ENCODE data around the gene POLR2H. TPM values are rescaled to one million over a fixed set of nuclear protein-coding genes. Genes with fewer than 3 reads are reported as not detected.
A peak's percentile ranks its signal among the peaks of the same experiment; 100 is the strongest.

Gene POLR2H
- total RNA-seq, 2 experiments from 2014 or later, result 130 to 143 TPM

DNA sequence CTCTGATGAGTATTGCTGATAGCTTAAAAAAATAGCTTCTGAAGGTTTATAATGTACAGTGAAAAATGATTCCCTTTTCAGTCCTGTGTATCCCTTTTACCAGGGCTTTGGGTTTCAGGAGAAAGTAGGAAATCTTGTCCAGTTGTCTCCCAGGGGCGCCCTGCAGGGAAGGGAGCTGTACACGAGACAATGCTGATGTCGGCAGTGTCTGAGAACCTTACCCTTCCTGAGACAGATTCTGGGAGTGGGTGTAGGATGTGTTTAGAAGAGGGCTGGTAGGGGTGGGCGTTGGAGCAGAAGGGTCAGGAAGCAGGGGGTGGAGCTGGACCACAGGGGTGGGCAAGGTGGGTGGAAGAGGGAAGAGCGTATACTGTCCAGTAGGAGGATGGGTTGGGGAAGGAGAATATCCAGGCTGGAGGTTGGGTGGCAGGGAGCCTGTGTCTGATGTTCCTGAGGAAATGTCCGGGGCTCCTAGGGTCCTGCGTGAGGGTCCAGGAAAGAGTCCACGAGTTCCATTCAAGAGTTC is 10.8 kb downstream of the POLR2H start:
- CTCF ChIA-PET, result interaction anchor here (0.6 to 6.3 kb wide), 38 partner anchors 8 to 488 kb away, joined by 3 to 128 read pairs (median 5); partner anchors contain the start of genes CHRD, EPHB3 and PARL
- intact Hi-C loops (cut with DNase I, micrococcal nuclease), result loop anchor here in 1 of 2 experiments (5.0 kb wide), 1 partner anchor 95 kb away; no protein-coding TSS in a partner anchor

GRCh38 chr3:184372911-184373310 is 11.4 kb downstream of the POLR2H start:
- Mint-ChIP-seq H3K27me3 (peaks cover 11% of the 10 kb centered on the region), H3K4me1 (peaks cover 8% of the 10 kb centered on the region)

More for the DNA sequence above, 10.8 kb downstream of the POLR2H start:
- no peak for DNase-seq
- Mint-ChIP-seq H3K4me3 (no peak overlapping the region), H3K36me3 (ENCODE audit: low read depth) (peaks cover 18% of the 10 kb centered on the region), H3K27ac (no peak overlapping the region), H3K27me3 (peaks cover 5% of the 10 kb centered on the region), H3K4me1 (peaks cover 11% of the 10 kb centered on the region), H3K9me3 (ENCODE audit: low read depth) (no peaks in the 10 kb centered on the region)
- ATAC-seq, result no peak
- POLR2A ChIA-PET, result no interaction called here

DNA sequence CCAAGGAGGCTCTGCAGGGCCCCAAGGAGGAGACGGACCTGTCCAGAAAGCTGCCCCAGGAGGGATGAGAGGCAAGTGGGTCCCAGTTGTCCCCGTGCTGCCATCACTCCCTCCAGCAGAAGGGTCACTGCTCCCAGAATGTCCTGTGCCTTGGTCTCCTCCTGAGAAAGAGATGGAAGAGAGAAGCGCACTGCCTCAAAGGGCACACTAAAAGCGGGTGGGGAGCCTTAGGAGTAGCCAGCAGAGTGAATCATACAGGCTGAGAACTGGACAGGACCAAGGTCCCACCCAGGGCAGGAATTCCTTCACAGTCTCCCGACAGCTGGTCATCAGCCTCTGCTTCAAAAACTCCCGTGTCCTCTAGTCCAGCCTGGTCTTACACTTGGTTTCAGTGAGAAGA is 11.9 kb downstream of the POLR2H start:
- POLR2A ChIA-PET, result no interaction called here
- Mint-ChIP-seq H3K27me3 (peaks cover 15% of the 10 kb centered on the region), H3K9me3 (ENCODE audit: low read depth) (no peaks in the 10 kb centered on the region), H3K4me3 (no peak overlapping the region), H3K27ac (no peak overlapping the region), H3K36me3 (ENCODE audit: low read depth) (peaks cover 11% of the 10 kb centered on the region), H3K4me1 (peaks cover 5% of the 10 kb centered on the region)
- intact Hi-C loops (cut with DNase I, micrococcal nuclease), result loop anchor here in 1 of 2 experiments (5.0 kb wide), 1 partner anchor 94 kb away; no protein-coding TSS in a partner anchor
- ATAC-seq (no peak), DNase-seq (no peak)
- CTCF ChIA-PET, result interaction anchor here (0.8 to 6.3 kb wide), 5 partner anchors 18 to 167 kb away, joined by 3 to 128 read pairs (median 7); no protein-coding TSS in a partner anchor

More at GRCh38 chr3:184372911-184373310, 11.4 kb downstream of the POLR2H start:
- Mint-ChIP-seq H3K4me3 (no peak overlapping the region), H3K36me3 (ENCODE audit: low read depth) (peaks cover 14% of the 10 kb centered on the region), H3K9me3 (ENCODE audit: low read depth) (no peaks in the 10 kb centered on the region), H3K27ac (no peak overlapping the region)
- POLR2A ChIA-PET, result no interaction called here
- no peak for ATAC-seq
- CTCF ChIA-PET, result interaction anchor here (0.6 to 6.3 kb wide), 15 partner anchors 10 to 488 kb away, joined by 3 to 128 read pairs (median 4); partner anchors contain the start of gene PARL
- intact Hi-C loops (cut with DNase I, micrococcal nuclease), result loop anchor here in 1 of 2 experiments (5.0 kb wide), 1 partner anchor 94 kb away; no protein-coding TSS in a partner anchor
- DNase-seq, result no peak

GRCh38 chr3:184375747-184376461 is 14.4 kb downstream of the POLR2H start:
- Mint-ChIP-seq H3K4me1 (peaks cover 7% of the 10 kb centered on the region), H3K36me3 (ENCODE audit: low read depth) (peaks cover 1% of the 10 kb centered on the region), H3K27me3 (peaks cover 27% of the 10 kb centered on the region), H3K9me3 (ENCODE audit: low read depth) (no peaks in the 10 kb centered on the region), H3K27ac (no peak overlapping the region), H3K4me3 (no peak overlapping the region)
- ChIA-PET POLR2A (no interaction called here), CTCF (interaction anchor here (1.4 to 1.5 kb wide), 2 partner anchors 138 to 166 kb away, joined by 4 to 5 read pairs; no protein-coding TSS in a partner anchor)
- DNase-seq, result no peak
- no peak for ATAC-seq
- intact Hi-C loops (cut with DNase I, micrococcal nuclease), result no loop called here

- Mint-ChIP-seq H3K9me3 (ENCODE audit: low read depth) (no peaks in the 10 kb centered on the region), H3K36me3 (ENCODE audit: low read depth) (no peaks in the 10 kb centered on the region), H3K27me3 (peaks cover 34% of the 10 kb centered on the region), H3K4me3 (no peak overlapping the region), H3K27ac (no peak overlapping the region), H3K4me1 (peaks cover 6% of the 10 kb centered on the region)
- DNase-seq (no peak), ATAC-seq (no peak)
- ChIA-PET CTCF (interaction anchor here (0.6 kb wide), 1 partner anchor 164 kb away, joined by 3 read pairs; no protein-coding TSS in a partner anchor), POLR2A (no interaction called here)
- intact Hi-C loops (cut with DNase I, micrococcal nuclease), result no loop called here
Measured at GRCh38 chr3:184377374-184377773, 15.9 kb downstream of the POLR2H start.

DNA sequence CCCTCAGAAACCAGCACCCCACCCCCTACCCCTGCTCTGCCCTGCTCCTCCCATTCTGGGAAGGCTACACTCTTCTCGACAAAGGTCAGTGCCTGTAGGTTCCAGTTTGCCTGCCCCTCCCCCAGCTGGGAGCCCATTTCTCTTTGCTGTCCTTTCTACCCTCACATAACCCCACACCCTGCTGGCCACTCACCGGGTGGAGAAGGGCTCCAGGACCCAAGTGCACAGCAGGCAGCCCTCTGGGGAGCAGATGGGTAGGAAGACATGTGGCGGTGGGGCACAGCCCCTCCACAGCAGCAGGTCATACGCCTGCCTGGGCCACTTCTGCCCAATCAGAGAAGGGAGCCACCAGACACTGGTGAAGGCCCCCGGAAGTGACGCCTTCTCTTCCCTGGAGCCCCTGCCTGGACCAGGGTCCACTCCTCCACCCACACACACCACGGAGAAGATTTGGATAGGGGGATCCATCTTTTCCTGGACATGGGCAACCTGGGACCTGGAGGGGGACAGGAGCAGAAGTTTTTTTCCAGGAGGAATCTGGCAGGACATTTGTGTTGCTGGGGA is 16.5 kb downstream of the POLR2H start, which contains the start of gene THPO:
Gene THPO, minus strand, starts transcription at position 326 of the 564 bp plus-strand sequence. CDS start 1,948 bp downstream, outside the sequence.
- ChIA-PET POLR2A (no interaction called here), CTCF (interaction anchor here (0.6 kb wide), 1 partner anchor 164 kb away, joined by 3 read pairs; no protein-coding TSS in a partner anchor)
- H3K4me1 Mint-ChIP-seq, result peaks cover 6% of the 10 kb centered on the region
- H3K9me3 Mint-ChIP-seq (ENCODE audit: low read depth), result no peaks in the 10 kb centered on the region
- H3K27me3 Mint-ChIP-seq, result peaks cover 40% of the 10 kb centered on the region
- H3K36me3 Mint-ChIP-seq (ENCODE audit: low read depth), result no peaks in the 10 kb centered on the region
- H3K4me3 Mint-ChIP-seq, result no peak within 1 kb of the TSS
- intact Hi-C loops (cut with DNase I, micrococcal nuclease), result no loop called here
- H3K27ac Mint-ChIP-seq, result no peak within 1 kb of the TSS
- ATAC-seq (no peak), DNase-seq (no peak)

DNA sequence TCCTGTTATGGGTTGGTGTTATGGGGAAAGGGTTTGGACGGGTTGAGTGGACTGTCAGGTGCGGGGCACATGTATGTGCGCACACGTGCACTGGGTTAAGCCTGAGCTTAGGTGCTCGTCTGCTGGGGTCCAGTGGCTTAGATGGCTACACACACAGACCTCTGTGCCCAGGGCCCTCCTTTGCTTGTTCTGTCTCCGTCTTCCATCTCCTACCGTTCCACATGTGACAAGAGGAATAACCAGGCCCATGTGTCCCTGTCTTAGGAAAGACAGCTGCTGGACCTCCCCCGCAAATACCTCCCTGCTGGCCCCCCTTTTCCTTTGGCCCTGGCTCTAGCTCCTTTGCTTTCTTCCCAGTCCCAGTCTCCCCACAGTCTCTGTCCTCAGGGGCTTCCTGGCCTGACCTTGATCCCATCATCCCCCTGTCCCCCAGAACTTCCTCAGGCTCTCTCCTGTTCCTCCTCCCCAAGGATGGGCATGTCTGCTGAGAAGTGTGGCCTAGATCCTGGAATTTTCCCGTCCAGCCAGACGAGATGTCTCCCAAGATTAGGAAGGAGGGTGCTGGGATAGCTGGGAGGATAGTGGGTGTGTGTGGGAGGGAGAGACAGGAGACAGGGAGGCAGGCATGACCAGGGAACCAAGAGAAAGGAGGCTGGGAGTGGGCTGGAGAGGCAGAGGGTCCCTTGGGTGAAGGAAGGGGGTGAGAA is 17.3 kb downstream of the POLR2H start:
- peak overlapping the region; percentile 14 for H3K4me3 Mint-ChIP-seq
- no peaks in the 10 kb centered on the region for H3K9me3 Mint-ChIP-seq (ENCODE audit: low read depth)
- ChIA-PET CTCF (interaction anchor here (0.5 kb wide), 1 partner anchor 149 kb away, joined by 4 read pairs; no protein-coding TSS in a partner anchor), POLR2A (no interaction called here)
- ATAC-seq (no peak), DNase-seq (no peak)
- H3K27me3 Mint-ChIP-seq, result peaks cover 45% of the 10 kb centered on the region
- H3K4me1 Mint-ChIP-seq, result peaks cover 6% of the 10 kb centered on the region
- intact Hi-C loops (cut with DNase I, micrococcal nuclease), result no loop called here
- H3K36me3 Mint-ChIP-seq (ENCODE audit: low read depth), result no peaks in the 10 kb centered on the region
- no peak overlapping the region for H3K27ac Mint-ChIP-seq

- peaks cover 6% of the 10 kb centered on the region for H3K4me1 Mint-ChIP-seq
- DNase-seq (no peak), ATAC-seq (no peak)
- no peaks in the 10 kb centered on the region for H3K9me3 Mint-ChIP-seq (ENCODE audit: low read depth)
- no peaks in the 10 kb centered on the region for H3K36me3 Mint-ChIP-seq (ENCODE audit: low read depth)
- CTCF ChIA-PET, result interaction anchor here (1.6 kb wide), 1 partner anchor 8 kb away, joined by 5 read pairs; no protein-coding TSS in a partner anchor
- peak within 1 kb of the TSS; percentile 41 for H3K4me3 Mint-ChIP-seq
- H3K27me3 Mint-ChIP-seq, result peaks cover 46% of the 10 kb centered on the region
- intact Hi-C loops (cut with DNase I, micrococcal nuclease), result no loop called here
- no peak within 1 kb of the TSS for H3K27ac Mint-ChIP-seq
- POLR2A ChIA-PET, result no interaction called here
Measured at GRCh38 chr3:184379358-184380184, 18.1 kb downstream of the POLR2H start, which contains the start of gene CHRD. CHRD (plus strand) TSS chr3:184380054; CDS start chr3:184380319, 265 bp downstream.

- intact Hi-C loops (cut with DNase I, micrococcal nuclease), result no loop called here
- Mint-ChIP-seq H3K27me3 (peaks cover 50% of the 10 kb centered on the region), H3K4me3 (no peak overlapping the region), H3K36me3 (ENCODE audit: low read depth) (no peaks in the 10 kb centered on the region), H3K27ac (no peak overlapping the region), H3K9me3 (ENCODE audit: low read depth) (no peaks in the 10 kb centered on the region), H3K4me1 (peaks cover 6% of the 10 kb centered on the region)
- DNase-seq (peak; percentile 60), ATAC-seq (peak; percentile 31)
- ChIA-PET CTCF (interaction anchor here (1.6 kb wide), 1 partner anchor 9 kb away, joined by 5 read pairs; no protein-coding TSS in a partner anchor), POLR2A (no interaction called here)
Measured at GRCh38 chr3:184380185-184380626, 18.7 kb downstream of the POLR2H start.

GRCh38 chr3:184380627-184381260 is 19.2 kb downstream of the POLR2H start:
- no peaks in the 10 kb centered on the region for H3K9me3 Mint-ChIP-seq (ENCODE audit: low read depth)
- H3K27ac Mint-ChIP-seq, result no peak overlapping the region
- ATAC-seq, result peak; percentile 40
- no peaks in the 10 kb centered on the region for H3K36me3 Mint-ChIP-seq (ENCODE audit: low read depth)
- POLR2A ChIA-PET, result no interaction called here
- CTCF ChIA-PET, result interaction anchor here (0.6 to 1.6 kb wide), 4 partner anchors 9 to 161 kb away, joined by 3 to 5 read pairs (median 4); no protein-coding TSS in a partner anchor
- peaks cover 6% of the 10 kb centered on the region for H3K4me1 Mint-ChIP-seq
- H3K4me3 Mint-ChIP-seq, result peak overlapping the region; percentile 41
- peaks cover 47% of the 10 kb centered on the region for H3K27me3 Mint-ChIP-seq
- peak; percentile 41 for DNase-seq
- intact Hi-C loops (cut with DNase I, micrococcal nuclease), result no loop called here
